HCT116 (cell line): ENCODE results near the gene DENR. TPM values are rescaled to one million over a fixed set of nuclear protein-coding genes. Genes with fewer than 3 reads are reported as not detected.
A peak's percentile ranks its signal among the peaks of the same experiment; 100 is the strongest.

ENCODE experiments used
- ATAC-seq: fragments of 200-7000 bp; cut with Tn5 transposase; 2 replicates; pipeline ENCODE4 v1.9.1; 2020; ENCODE audit warnings: mild to moderate bottlenecking, moderate library complexity
- BruUV-seq: library from RNA; stranded (reverse); fragments of 400-500 nt; replicated peaks from 2 replicates; lab custom pipeline; 2021; lab: Mats Ljungman, UMichigan
- CTCF ChIA-PET: fragments of 300-600 bp; sonication (Branson Sonifier 250); formaldehyde crosslinking; loops from one replicate; lab custom pipeline; 2021; ENCODE audit warnings: antibody characterized with exemption; lab: Charles Lee
- POLR2A ChIA-PET: fragments of 300-600, 350-600 bp; sonication (Branson Sonifier 250); formaldehyde crosslinking; loops from one replicate; lab custom pipeline; 2021; ENCODE audit warnings: antibody characterized with exemption; lab: Charles Lee
- RAD21 ChIA-PET, 2 experiments: fragments of 300-600 bp; sonication (Branson Sonifier 250); formaldehyde crosslinking; loops; one replicate each; lab custom pipeline; 2023; ENCODE audit warnings: low total read pairs in 2 of 2; ENCODE audit not compliant: uncharacterized antibody in 2 of 2, unreplicated experiment in 2 of 2, low non-redundant PET in 1 of 2; lab: Charles Lee
- DNase-seq: peaks from one replicate; pipeline ENCODE4 v3.0.0-alpha.2; 2010; ENCODE audit warnings: low read depth, low spot score
- H2AFZ ChIP-seq: fragments of 200-600 bp; shearing (Covaris generic), sonication (generic); 2 replicates; pipeline ENCODE4 v1.6.1; 2017; ENCODE audit warnings: low read depth, mixed run types, mixed read lengths, antibody characterized with exemption, low read length; ENCODE audit not compliant: poor library complexity, severe bottlenecking
- H3K27ac ChIP-seq: 2 replicates; pipeline ENCODE4 v1.5.1; 2012; ENCODE audit warnings: low read depth, low read length
- H3K27me3 ChIP-seq: fragments of 200-600 bp; sonication (generic); 2 replicates; pipeline ENCODE4 v1.6.1; 2016; ENCODE audit warnings: mixed run types, low read length, mixed read lengths; ENCODE audit not compliant: insufficient read depth
- H3K36me3 ChIP-seq, 2 experiments: fragments of 200-500 bp in 1 of 2; fragments of 200-600 bp in 1 of 2; sonication (Bioruptor generic) in 1 of 2; sonication (generic) in 1 of 2; 2 replicates each; pipeline versions ENCODE4 v1.5.1 to v1.6.1; 2014 to 2016; ENCODE audit warnings: low read length in 2 of 2, inconsistent platforms in 1 of 2, mixed read lengths in 1 of 2, mixed run types in 1 of 2; ENCODE audit not compliant: insufficient read depth in 2 of 2, control insufficient read depth in 1 of 2
- H3K4me1 ChIP-seq, 2 experiments: fragments of 200-600 bp in 1 of 2; sonication (generic) in 1 of 2; 2 replicates each; pipeline versions ENCODE4 v1.5.1 to v1.6.1; 2012 to 2017; ENCODE audit warnings: low read length in 2 of 2, inconsistent platforms in 1 of 2, mild to moderate bottlenecking in 1 of 2, mixed read lengths in 1 of 2, mixed run types in 1 of 2, moderate library complexity in 1 of 2; ENCODE audit not compliant: insufficient read depth in 2 of 2, control insufficient read depth in 1 of 2
- H3K4me2 ChIP-seq: fragments of 200-600 bp; sonication (generic); 2 replicates; pipeline ENCODE4 v1.6.1; 2017; ENCODE audit warnings: mixed run types, low read length, mixed read lengths
- H3K4me3 ChIP-seq, 2 experiments: fragments of 200-600 bp in 1 of 2; sonication (generic) in 1 of 2; replicated peaks in 1 of 2; 2 replicates each; pipeline ENCODE4 v1.5.1; 2011 to 2016; ENCODE audit warnings: low read length in 2 of 2, control low read depth in 1 of 2, low read depth in 1 of 2, mild to moderate bottlenecking in 1 of 2, mixed read lengths in 1 of 2, mixed run types in 1 of 2
- H3K79me2 ChIP-seq: fragments of 200-600 bp; sonication (generic); 2 replicates; pipeline ENCODE4 v1.6.1; 2017; ENCODE audit warnings: mild to moderate bottlenecking, mixed run types, low read length, moderate library complexity, mixed read lengths; ENCODE audit not compliant: insufficient read depth
- H3K9ac ChIP-seq: fragments of 200-600 bp; sonication (generic); 2 replicates; pipeline ENCODE4 v1.6.1; 2016; ENCODE audit warnings: low read length, mixed read lengths
- H3K9me2 ChIP-seq: fragments of 200-600 bp; sonication (generic), shearing (Covaris generic); 2 replicates; pipeline ENCODE4 v1.6.1; 2017; ENCODE audit warnings: mixed run types, mild to moderate bottlenecking, moderate library complexity; ENCODE audit not compliant: insufficient read depth
- H3K9me3 ChIP-seq, 2 experiments: fragments of 200-500 bp in 1 of 2; fragments of 200-600 bp in 1 of 2; sonication (Bioruptor generic) in 1 of 2; sonication (generic) in 1 of 2; 2 replicates each; pipeline ENCODE4 v1.6.1; 2014 to 2017; ENCODE audit warnings: low read length in 2 of 2, mixed read lengths in 2 of 2, inconsistent platforms in 1 of 2, low read depth in 1 of 2, mild to moderate bottlenecking in 1 of 2, mixed run types in 1 of 2, moderate library complexity in 1 of 2; ENCODE audit not compliant: control insufficient read depth in 1 of 2, insufficient read depth in 1 of 2
- H4K20me1 ChIP-seq: fragments of 200-600 bp; sonication (generic), shearing (Covaris generic); 2 replicates; pipeline ENCODE4 v1.6.1; 2017; ENCODE audit warnings: mixed run types, mild to moderate bottlenecking, moderate library complexity; ENCODE audit not compliant: insufficient read depth
- CBX3 ChIP-seq: IDR thresholded peaks from 2 replicates; pipeline ENCODE4 v1.6.1; 2012; ENCODE audit warnings: low read depth
- EGR1 ChIP-seq: IDR thresholded peaks from 2 replicates; pipeline ENCODE4 v1.6.1; 2012; ENCODE audit warnings: low read depth
- ELF1 ChIP-seq: IDR thresholded peaks from 2 replicates; pipeline ENCODE4 v1.6.1; 2012; ENCODE audit warnings: low read depth, borderline replicate concordance
- EZH2 ChIP-seq: fragments of 200-600 bp; sonication (generic); IDR thresholded peaks from 2 replicates; pipeline ENCODE4 v1.6.1; 2017; ENCODE audit warnings: antibody characterized with exemption, mixed run types
- EZH2phosphoT487 ChIP-seq: fragments of 200-600 bp; IDR thresholded peaks from 2 replicates; pipeline ENCODE4 v1.6.1; 2018; ENCODE audit warnings: antibody characterized with exemption, borderline replicate concordance
- POLR2A ChIP-seq: IDR thresholded peaks from 2 replicates; pipeline ENCODE4 v1.7.0; 2011; ENCODE audit warnings: borderline replicate concordance; ENCODE audit not compliant: insufficient read depth, insufficient read length; ENCODE audit errors: extremely low read depth
- POLR2AphosphoS5 ChIP-seq: IDR thresholded peaks from 2 replicates; pipeline ENCODE4 v1.6.1; 2011; ENCODE audit warnings: mild to moderate bottlenecking, low read depth, low read length, moderate library complexity
- RAD21 ChIP-seq: IDR thresholded peaks from 2 replicates; pipeline ENCODE4 v1.6.1; 2012; ENCODE audit warnings: low read depth, mild to moderate bottlenecking
- SRF ChIP-seq: IDR thresholded peaks from 2 replicates; pipeline ENCODE4 v1.6.1; 2012; ENCODE audit warnings: low read depth
- TCF7L2 ChIP-seq: IDR thresholded peaks from 2 replicates; pipeline ENCODE4 v1.7.0; 2011; ENCODE audit warnings: borderline replicate concordance, inconsistent platforms; ENCODE audit not compliant: insufficient read depth, insufficient read length; ENCODE audit errors: extremely low read depth
- YY1 ChIP-seq: IDR thresholded peaks from 2 replicates; pipeline ENCODE4 v1.6.1; 2011; ENCODE audit warnings: low read length, low read depth, moderate library complexity, mild to moderate bottlenecking; ENCODE audit not compliant: insufficient replicate concordance; ENCODE audit errors: extremely low read depth
- ZFX ChIP-seq: fragments of 450-650 bp; IDR thresholded peaks from 2 replicates; pipeline ENCODE4 v1.6.1; 2017
- intact Hi-C: fragments of 100-400 bp; cut with micrococcal nuclease; formaldehyde crosslinking; loops from 2 replicates; pipeline ENCODE4 v1.10.0; 2022
- total RNA-seq: library from RNA; stranded (reverse); gene quantifications from one replicate; pipeline ENCODE4 v1.2.1, GENCODE V29; 2021; ENCODE audit not compliant: unreplicated experiment
- TF ChIP-seq, protein P1 (sequence below), 3 experiments: fragments of 200-600 bp in 1 of 3; sonication (generic) in 1 of 3; IDR thresholded peaks in 2 of 3; conservative IDR thresholded peaks in 1 of 3; 2 replicates each; pipeline ENCODE4 v1.5.1; 2012 to 2017; ENCODE audit warnings: low read depth in 2 of 3, low read length in 2 of 3, antibody characterized with exemption in 1 of 3, borderline replicate concordance in 1 of 3, control low read depth in 1 of 3, mild to moderate bottlenecking in 1 of 3, mixed read lengths in 1 of 3, mixed run types in 1 of 3, moderate library complexity in 1 of 3; ENCODE audit not compliant: insufficient read depth in 1 of 3
- TF ChIP-seq, protein P2 (sequence below): IDR thresholded peaks from 2 replicates; pipeline ENCODE4 v1.6.1; 2012

Gene DENR
- total RNA-seq, 1 experiment from 2014 or later: 59.1 TPM

DNA sequence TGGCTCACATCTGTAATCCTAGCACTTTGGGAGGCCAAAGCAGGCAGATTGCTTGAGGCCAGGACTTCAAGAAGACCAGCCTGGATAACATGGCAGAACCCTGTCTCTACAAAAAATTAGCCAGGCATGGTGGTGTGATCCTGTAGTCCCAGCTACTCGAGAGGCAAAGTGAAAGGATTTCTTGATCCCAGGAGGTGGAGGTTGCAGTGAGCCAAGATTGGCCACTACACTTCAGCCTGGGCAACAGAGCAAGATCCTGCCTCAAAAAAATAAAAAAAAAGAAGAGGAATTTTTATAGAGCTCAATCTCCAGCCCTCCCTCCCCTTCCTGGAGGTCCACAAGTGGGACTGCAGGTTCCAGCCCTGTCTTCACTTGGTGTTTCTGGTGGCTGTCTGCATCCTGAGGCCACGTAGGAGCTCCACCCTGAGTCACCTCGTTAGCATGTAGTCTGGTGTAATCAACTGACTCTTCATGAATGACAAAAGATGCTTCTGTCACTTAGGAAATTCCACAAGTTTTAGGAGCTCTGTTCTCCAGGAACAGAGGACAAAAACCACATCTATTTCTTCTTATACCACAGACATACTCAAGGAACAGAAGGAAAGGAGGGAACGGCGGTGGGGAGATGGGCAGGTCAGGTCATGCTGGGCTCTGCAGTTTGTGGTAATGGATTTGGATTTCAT lies 37.9 kb downstream of the DENR start:
- Histone ChIP-seq H3K9me3 (no peaks in the 10 kb centered on the region), H4K20me1 (no peaks in the 10 kb centered on the region), H3K79me2 (no peaks in the 10 kb centered on the region), H3K36me3 (no peaks in the 10 kb centered on the region), H2AFZ (no peak overlapping the region), H3K4me2 (no peak overlapping the region), H3K9ac (no peak overlapping the region), H3K27me3 (no peaks in the 10 kb centered on the region), H3K4me1 (peaks cover 0 to 6% of the 10 kb centered on the region in 2 experiments; a peak in 1 of 4 replicates), H3K9me2 (no peaks in the 10 kb centered on the region), H3K27ac (no peak overlapping the region), H3K4me3 (no peak overlapping the region)
- DNase-seq (no peak), ATAC-seq (no peak)
- intact Hi-C loops: loop anchor here (5.0 kb wide), 1 partner anchor 72 kb away; no protein-coding TSS in a partner anchor
- RAD21 ChIA-PET: no interaction called here
- POLR2A ChIA-PET: no interaction called here
- CTCF ChIA-PET: interaction anchor here (0.6 to 1.0 kb wide), 2 partner anchors 8 to 394 kb away, joined by 3 read pairs; no protein-coding TSS in a partner anchor
- TF ChIP-seq TCF7L2: no peak
- TF ChIP-seq EZH2: no peak
- no peak for TF ChIP-seq RAD21
- TF ChIP-seq EZH2phosphoT487: no peak
- TF ChIP-seq SRF: no peak
- no peak for TF ChIP-seq YY1
- TF ChIP-seq ELF1: no peak
- no TSS peak for BruUV-seq

DNA sequence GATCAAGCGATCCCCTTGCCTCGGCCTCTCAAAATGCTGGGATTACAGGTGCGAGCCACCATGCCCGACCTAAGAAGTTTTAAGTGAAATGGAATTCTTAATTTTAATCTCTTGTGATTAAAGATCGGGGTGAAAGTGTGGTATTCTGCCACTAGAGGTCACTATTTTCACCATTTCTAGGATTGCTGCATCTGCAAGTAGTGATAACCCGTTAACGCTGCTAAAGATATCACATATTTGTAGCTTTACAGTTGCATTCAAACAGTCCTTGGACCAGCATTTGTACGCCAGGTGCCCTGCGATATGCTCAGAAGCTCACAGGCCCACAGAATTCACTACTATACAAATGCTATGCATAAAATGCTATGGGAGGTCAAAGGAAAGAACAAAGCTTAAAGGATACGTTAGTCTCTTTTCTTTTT lies 41.1 kb downstream of the DENR start:
- intact Hi-C loops: loop anchor here (1.0 to 5.0 kb wide), 2 partner anchors 69 to 159 kb away; no protein-coding TSS in a partner anchor
- H3K27me3 ChIP-seq: no peaks in the 10 kb centered on the region
- 0 out of 4 replicates have a peak, but pooled peaks cover 0 to under 1% of the 10 kb centered on the region in 2 experiments for H3K4me1 ChIP-seq
- CTCF ChIA-PET: interaction anchor here (1.1 to 1.5 kb wide), 8 partner anchors 10 to 64 kb away, joined by 3 to 10 read pairs (median 4); no protein-coding TSS in a partner anchor
- H3K27ac ChIP-seq: no peak overlapping the region
- no peaks in the 10 kb centered on the region for H3K9me3 ChIP-seq
- no peak overlapping the region for H3K4me3 ChIP-seq
- no TSS peak for BruUV-seq
- DNase-seq: peak; percentile 52
- TF ChIP-seq, protein P1, sequence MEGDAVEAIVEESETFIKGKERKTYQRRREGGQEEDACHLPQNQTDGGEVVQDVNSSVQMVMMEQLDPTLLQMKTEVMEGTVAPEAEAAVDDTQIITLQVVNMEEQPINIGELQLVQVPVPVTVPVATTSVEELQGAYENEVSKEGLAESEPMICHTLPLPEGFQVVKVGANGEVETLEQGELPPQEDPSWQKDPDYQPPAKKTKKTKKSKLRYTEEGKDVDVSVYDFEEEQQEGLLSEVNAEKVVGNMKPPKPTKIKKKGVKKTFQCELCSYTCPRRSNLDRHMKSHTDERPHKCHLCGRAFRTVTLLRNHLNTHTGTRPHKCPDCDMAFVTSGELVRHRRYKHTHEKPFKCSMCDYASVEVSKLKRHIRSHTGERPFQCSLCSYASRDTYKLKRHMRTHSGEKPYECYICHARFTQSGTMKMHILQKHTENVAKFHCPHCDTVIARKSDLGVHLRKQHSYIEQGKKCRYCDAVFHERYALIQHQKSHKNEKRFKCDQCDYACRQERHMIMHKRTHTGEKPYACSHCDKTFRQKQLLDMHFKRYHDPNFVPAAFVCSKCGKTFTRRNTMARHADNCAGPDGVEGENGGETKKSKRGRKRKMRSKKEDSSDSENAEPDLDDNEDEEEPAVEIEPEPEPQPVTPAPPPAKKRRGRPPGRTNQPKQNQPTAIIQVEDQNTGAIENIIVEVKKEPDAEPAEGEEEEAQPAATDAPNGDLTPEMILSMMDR (IDR thresholded peaks at IDR 0.05 in 2 of 3, conservative IDR thresholded peaks at IDR 0.05 in 1 of 3; ENCODE audit: borderline replicate concordance in 1 of 3, insufficient read depth in 1 of 3, low read depth in 2 of 3, low read length in 2 of 3): peak; percentile 55 to 82 (median 58); a peak in 5 of 6 replicates
- no peak for TF ChIP-seq POLR2AphosphoS5
- no peak for TF ChIP-seq SRF
- no peak for TF ChIP-seq ZFX
- TF ChIP-seq POLR2A: no peak
- TF ChIP-seq RAD21: peak; percentile 87
- TF ChIP-seq, protein P2, sequence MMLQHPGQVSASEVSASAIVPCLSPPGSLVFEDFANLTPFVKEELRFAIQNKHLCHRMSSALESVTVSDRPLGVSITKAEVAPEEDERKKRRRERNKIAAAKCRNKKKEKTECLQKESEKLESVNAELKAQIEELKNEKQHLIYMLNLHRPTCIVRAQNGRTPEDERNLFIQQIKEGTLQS: no peak
- no peak for TF ChIP-seq EGR1
- peak; percentile 42; the same call in 1 of the 2 replicates for TF ChIP-seq CBX3
- TF ChIP-seq, all 23 proteins: peak for 3
- Histone ChIP-seq H3K79me2 (no peaks in the 10 kb centered on the region), H2AFZ (no peak overlapping the region), H3K9ac (no peak overlapping the region), H3K9me2 (no peaks in the 10 kb centered on the region), H3K4me2 (no peak overlapping the region), H3K36me3 (no peaks in the 10 kb centered on the region), H4K20me1 (no peaks in the 10 kb centered on the region)
- ATAC-seq: peak; percentile 89
- ChIA-PET RAD21 (interaction anchor here (0.8 to 1.0 kb wide), 3 partner anchors 12 to 159 kb away, joined by 3 to 4 read pairs (median 3); no protein-coding TSS in a partner anchor), POLR2A (no interaction called here)
